Peyer's patch (tissue), 4 donors: ENCODE measurements around the gene MANSC1. TPM values are rescaled to one million over a fixed set of nuclear protein-coding genes. Genes with fewer than 3 reads are reported as not detected.

Experiments
- DNase-seq, 3 donors: peaks; one replicate each; pipeline ENCODE4 v3.0.0-alpha.2; 2017 to 2019
- H3K27ac ChIP-seq, 4 donors: fragments of 200-600 bp; sonication (generic); one replicate each; pipeline ENCODE4 v1.5.1; 2016 to 2019
- H3K27me3 ChIP-seq, 2 donors: fragments of 200-600 bp; sonication (generic); one replicate each; pipeline ENCODE4 v1.5.1; 2019
- H3K36me3 ChIP-seq, 3 donors: fragments of 200-600 bp; sonication (generic); one replicate each; pipeline ENCODE4 v1.5.1; 2016 to 2019
- H3K4me1 ChIP-seq, 4 donors: fragments of 200-600 bp; sonication (generic); one replicate each; pipeline ENCODE4 v1.5.1; 2016 to 2019
- H3K4me3 ChIP-seq, 4 donors: fragments of 200-600 bp; sonication (generic); 1 replicate in 3 of 4; 2 replicates in 1 of 4; pipeline ENCODE4 v1.5.1; 2016 to 2019; ENCODE audit warnings: mild to moderate bottlenecking in 1 of 4
- H3K9me3 ChIP-seq, 4 donors: fragments of 200-600 bp; sonication (generic); one replicate each; pipeline ENCODE4 v1.5.1; 2016 to 2019; ENCODE audit warnings: mild to moderate bottlenecking in 1 of 4
- CTCF ChIP-seq, 6 experiments: fragments of 450-650 bp in 4 of 6; fragments of 200-600 bp in 2 of 6; sonication (generic) in 1 of 6; IDR thresholded peaks; one replicate each; pipeline ENCODE4 v1.5.1; 2017 to 2019; ENCODE audit warnings: antibody characterized with exemption in 6 of 6, mild to moderate bottlenecking in 3 of 6, moderate library complexity in 1 of 6
- POLR2A ChIP-seq, 2 donors: fragments of 450-650 bp; IDR thresholded peaks; one replicate each; pipeline ENCODE4 v1.5.1; 2017; ENCODE audit warnings: antibody characterized with exemption in 2 of 2, mild to moderate bottlenecking in 2 of 2, moderate library complexity in 2 of 2
- total RNA-seq, 4 donors: library from RNA; depleted of rRNA; stranded (reverse); fragments of >200 nt; gene quantifications; one replicate each; pipeline ENCODE4 v1.1.0, GENCODE V29; 2016

MANSC1 gene
- total RNA-seq, 4 donors from 2014 or later: 10.8 to 24.0 (median 15.1) TPM; not detected in 1

- Histone ChIP-seq H3K4me1 (no peaks in the 10 kb centered on the region), H3K4me3 (no peak overlapping the region), H3K9me3 (no peaks in the 10 kb centered on the region), H3K27me3 (no peaks in the 10 kb centered on the region), H3K36me3 (no peaks in the 10 kb centered on the region), H3K27ac (no peak overlapping the region)
- no peak for DNase-seq
- TF ChIP-seq CTCF (IDR thresholded peaks at IDR 0.05) (no peak), POLR2A (IDR thresholded peaks at IDR 0.05) (no peak)
Observed at GRCh38 chr12:12367482-12367998, 17.5 kb upstream of the MANSC1 start.

GRCh38 chr12:12366701-12367481 lies 16.8 kb upstream of the MANSC1 start:
- Histone ChIP-seq H3K9me3 (no peaks in the 10 kb centered on the region), H3K4me3 (no peak overlapping the region), H3K36me3 (no peaks in the 10 kb centered on the region), H3K4me1 (no peaks in the 10 kb centered on the region), H3K27ac (no peak overlapping the region), H3K27me3 (no peaks in the 10 kb centered on the region)
- no peak for DNase-seq
- TF ChIP-seq CTCF (IDR thresholded peaks at IDR 0.05) (no peak), POLR2A (IDR thresholded peaks at IDR 0.05) (no peak)

GRCh38 chr12:12365931-12366431 lies 15.9 kb upstream of the MANSC1 start:
- DNase-seq: no peak
- Histone ChIP-seq H3K36me3 (no peaks in the 10 kb centered on the region), H3K9me3 (no peaks in the 10 kb centered on the region), H3K27me3 (no peaks in the 10 kb centered on the region), H3K27ac (peak overlapping the region in 1 of 4 donors; percentile 7), H3K4me1 (no peaks in the 10 kb centered on the region), H3K4me3 (no peak overlapping the region)
- TF ChIP-seq POLR2A (IDR thresholded peaks at IDR 0.05) (no peak), CTCF (IDR thresholded peaks at IDR 0.05) (no peak)

GRCh38 chr12:12365446-12365802 lies 15.4 kb upstream of the MANSC1 start:
- Histone ChIP-seq H3K27me3 (no peaks in the 10 kb centered on the region), H3K36me3 (no peaks in the 10 kb centered on the region), H3K4me3 (no peak overlapping the region), H3K9me3 (no peaks in the 10 kb centered on the region), H3K27ac (no peak overlapping the region), H3K4me1 (no peaks in the 10 kb centered on the region)
- no peak for DNase-seq
- no peak for TF ChIP-seq POLR2A (IDR thresholded peaks at IDR 0.05)

GRCh38 chr12:12364787-12365445 lies 14.9 kb upstream of the MANSC1 start:
- H3K36me3 ChIP-seq: no peaks in the 10 kb centered on the region

More at GRCh38 chr12:12364787-12365445, 14.9 kb upstream of the MANSC1 start:
- Histone ChIP-seq H3K9me3 (no peaks in the 10 kb centered on the region), H3K4me3 (no peak overlapping the region), H3K4me1 (no peaks in the 10 kb centered on the region), H3K27ac (no peak overlapping the region), H3K27me3 (no peaks in the 10 kb centered on the region)
- TF ChIP-seq POLR2A (IDR thresholded peaks at IDR 0.05) (no peak), CTCF (IDR thresholded peaks at IDR 0.05) (no peak)
- no peak for DNase-seq
